ENCODE measurements around the gene IMMP2L. TPM values are rescaled to one million over a fixed set of nuclear protein-coding genes. Genes with fewer than 3 reads are reported as not detected.
A peak's percentile ranks its signal among the peaks of the same experiment; 100 is the strongest.

IMMP2L gene
- total and polyA plus RNA-seq, 2 donors (not counting 3 experiments of a cell fraction or from before 2014, with no cell fraction given) = 9.9 to 11.8 TPM

DNA sequence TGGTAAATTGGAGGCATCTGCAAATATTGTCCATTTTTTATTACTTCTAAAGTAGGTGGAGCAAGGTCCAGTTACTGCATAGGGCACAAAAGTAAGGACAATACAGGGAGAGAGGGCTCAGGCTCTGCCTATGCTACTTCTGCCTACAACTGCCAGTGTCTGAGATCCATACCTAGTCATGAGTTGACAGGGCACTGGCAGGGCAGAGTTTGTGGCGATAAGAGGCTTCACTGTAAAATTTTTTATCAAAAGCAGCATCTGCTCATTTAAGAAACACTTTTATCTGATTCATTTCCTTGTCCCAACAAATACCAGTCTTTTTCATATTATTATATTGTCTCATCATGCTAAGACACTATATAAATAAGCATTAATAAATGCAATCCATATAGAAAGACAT, 293.4 kb downstream of the IMMP2L start:
- H2AFZ ChIP-seq (ENCODE audit: low read depth, low read length) = no peak overlapping the region
- DNase-seq (ENCODE audit: low read depth, low spot score) (peak; percentile 19), FAIRE-seq (no peak)
- CTCF ChIA-PET = no interaction called here
- no peak overlapping the region for H3K4me2 ChIP-seq (ENCODE audit: insufficient read depth, low read length)
- dilution Hi-C loops (cut with MboI; ENCODE audit: extremely low pct_ligation_motif_present, low sequenced_read_pairs) = no loop called here
- no peak overlapping the region for H3K4me3 ChIP-seq (replicated peaks in 1 of 3; ENCODE audit: insufficient read depth in 1 of 3, low read depth in 1 of 3, low read length in 3 of 3)
- no peaks in the 10 kb centered on the region for H4K20me1 ChIP-seq (replicated peaks; ENCODE audit: control insufficient read depth, extremely low read depth, insufficient read depth, low read length)
- no peak overlapping the region for H3K27ac ChIP-seq (ENCODE audit: insufficient read depth, low read depth, low read length)
- no peaks in the 10 kb centered on the region for H3K4me1 ChIP-seq (ENCODE audit: control insufficient read depth, extremely low read depth, insufficient read depth, low read length)
- POLR2A ChIA-PET = no interaction called here
- H3K36me3 ChIP-seq (ENCODE audit: control insufficient read depth in 2 of 2, extremely low read depth in 1 of 2, insufficient read depth in 2 of 2, low read length in 2 of 2) = no peaks in the 10 kb centered on the region
- no peaks in the 10 kb centered on the region for H3K9me1 ChIP-seq (replicated peaks; ENCODE audit: control insufficient read depth, extremely low read depth, insufficient read depth, low read length)
- H3K9ac ChIP-seq (replicated peaks; ENCODE audit: extremely low read depth, insufficient read depth, low read length) = no peak overlapping the region
- H3K27me3 ChIP-seq (ENCODE audit: control insufficient read depth in 2 of 2, insufficient read depth in 2 of 2, low read length in 2 of 2) = no peaks in the 10 kb centered on the region
- no peaks in the 10 kb centered on the region for H3K9me3 ChIP-seq (replicated peaks; ENCODE audit: control insufficient read depth, insufficient read depth, low read length)
- H3K79me2 ChIP-seq (ENCODE audit: control insufficient read depth, insufficient read depth, low read length) = no peaks in the 10 kb centered on the region
- intact Hi-C loops (cut with micrococcal nuclease) = no loop called here
- no peak for TF ChIP-seq GATA2 (IDR thresholded peaks at IDR 0.05; ENCODE audit: insufficient read depth, insufficient read length, low read depth, low read length)
- no peak for TF ChIP-seq POLR2AphosphoS5 (IDR thresholded peaks at IDR 0.05; ENCODE audit: insufficient read depth, low read depth, low read length)
- no peak for TF ChIP-seq JUN (IDR thresholded peaks at IDR 0.05; ENCODE audit: borderline replicate concordance, insufficient read depth, insufficient read length, low read depth)
- no peak for TF ChIP-seq EZH2 (IDR thresholded peaks at IDR 0.05; ENCODE audit: borderline replicate concordance, low read depth, low read length, severe bottlenecking)
- TF ChIP-seq FOS (IDR thresholded peaks at IDR 0.05; ENCODE audit: borderline replicate concordance, insufficient read depth, low read length) = no peak
- no peak for TF ChIP-seq MAX (IDR thresholded peaks at IDR 0.05; ENCODE audit: insufficient read depth, insufficient read length)
- no peak for TF ChIP-seq POLR2A (IDR thresholded peaks at IDR 0.05; ENCODE audit: low read depth, low read length)
- TF ChIP-seq, protein P1, sequence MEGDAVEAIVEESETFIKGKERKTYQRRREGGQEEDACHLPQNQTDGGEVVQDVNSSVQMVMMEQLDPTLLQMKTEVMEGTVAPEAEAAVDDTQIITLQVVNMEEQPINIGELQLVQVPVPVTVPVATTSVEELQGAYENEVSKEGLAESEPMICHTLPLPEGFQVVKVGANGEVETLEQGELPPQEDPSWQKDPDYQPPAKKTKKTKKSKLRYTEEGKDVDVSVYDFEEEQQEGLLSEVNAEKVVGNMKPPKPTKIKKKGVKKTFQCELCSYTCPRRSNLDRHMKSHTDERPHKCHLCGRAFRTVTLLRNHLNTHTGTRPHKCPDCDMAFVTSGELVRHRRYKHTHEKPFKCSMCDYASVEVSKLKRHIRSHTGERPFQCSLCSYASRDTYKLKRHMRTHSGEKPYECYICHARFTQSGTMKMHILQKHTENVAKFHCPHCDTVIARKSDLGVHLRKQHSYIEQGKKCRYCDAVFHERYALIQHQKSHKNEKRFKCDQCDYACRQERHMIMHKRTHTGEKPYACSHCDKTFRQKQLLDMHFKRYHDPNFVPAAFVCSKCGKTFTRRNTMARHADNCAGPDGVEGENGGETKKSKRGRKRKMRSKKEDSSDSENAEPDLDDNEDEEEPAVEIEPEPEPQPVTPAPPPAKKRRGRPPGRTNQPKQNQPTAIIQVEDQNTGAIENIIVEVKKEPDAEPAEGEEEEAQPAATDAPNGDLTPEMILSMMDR (IDR thresholded peaks at IDR 0.05; ENCODE audit: extremely low read depth in 1 of 2, insufficient read depth in 1 of 2, low read depth in 1 of 2, low read length in 2 of 2) = no peak
- no peak for TF ChIP-seq MYC (IDR thresholded peaks at IDR 0.05; ENCODE audit: low read depth, low read length)
- no TSS peak for BruUV-seq (replicated peaks)
